AG09319 (cell line): ENCODE results near the gene EPHB1.

Experiments used
- DNase-seq: peaks from one replicate; pipeline ENCODE4 v3.0.0-alpha.2; 2010; ENCODE audit warnings: low read depth; ENCODE audit errors: extremely low read depth
- TF ChIP-seq, protein P1 (sequence below): IDR thresholded peaks from 2 replicates; pipeline ENCODE4 v1.5.1; 2011; ENCODE audit warnings: low read depth, mild to moderate bottlenecking, inconsistent platforms, low read length, moderate library complexity

Gene EPHB1

DNA sequence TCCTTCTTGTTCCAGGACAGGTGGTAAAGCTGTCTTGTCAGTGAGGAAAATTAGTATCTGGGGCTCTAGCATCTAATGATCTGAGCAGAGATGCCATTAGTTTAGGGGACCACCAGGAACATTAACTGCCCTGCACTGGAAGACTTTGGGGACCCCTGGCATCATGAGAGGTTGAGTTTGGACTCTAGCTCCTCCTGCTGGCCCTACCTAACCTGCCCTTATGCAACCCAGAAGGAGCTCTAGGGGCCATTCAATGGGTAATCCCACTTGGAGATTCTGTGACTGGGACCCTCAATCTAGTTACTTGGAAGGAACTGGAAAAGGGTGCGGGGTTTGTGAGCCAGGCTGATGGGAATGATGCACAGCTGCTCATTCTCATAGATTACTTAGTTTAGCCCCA lies 451.0 kb downstream of the EPHB1 start:
- TF ChIP-seq, protein P1, sequence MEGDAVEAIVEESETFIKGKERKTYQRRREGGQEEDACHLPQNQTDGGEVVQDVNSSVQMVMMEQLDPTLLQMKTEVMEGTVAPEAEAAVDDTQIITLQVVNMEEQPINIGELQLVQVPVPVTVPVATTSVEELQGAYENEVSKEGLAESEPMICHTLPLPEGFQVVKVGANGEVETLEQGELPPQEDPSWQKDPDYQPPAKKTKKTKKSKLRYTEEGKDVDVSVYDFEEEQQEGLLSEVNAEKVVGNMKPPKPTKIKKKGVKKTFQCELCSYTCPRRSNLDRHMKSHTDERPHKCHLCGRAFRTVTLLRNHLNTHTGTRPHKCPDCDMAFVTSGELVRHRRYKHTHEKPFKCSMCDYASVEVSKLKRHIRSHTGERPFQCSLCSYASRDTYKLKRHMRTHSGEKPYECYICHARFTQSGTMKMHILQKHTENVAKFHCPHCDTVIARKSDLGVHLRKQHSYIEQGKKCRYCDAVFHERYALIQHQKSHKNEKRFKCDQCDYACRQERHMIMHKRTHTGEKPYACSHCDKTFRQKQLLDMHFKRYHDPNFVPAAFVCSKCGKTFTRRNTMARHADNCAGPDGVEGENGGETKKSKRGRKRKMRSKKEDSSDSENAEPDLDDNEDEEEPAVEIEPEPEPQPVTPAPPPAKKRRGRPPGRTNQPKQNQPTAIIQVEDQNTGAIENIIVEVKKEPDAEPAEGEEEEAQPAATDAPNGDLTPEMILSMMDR = peak; percentile 11
- no peak for DNase-seq

DNA sequence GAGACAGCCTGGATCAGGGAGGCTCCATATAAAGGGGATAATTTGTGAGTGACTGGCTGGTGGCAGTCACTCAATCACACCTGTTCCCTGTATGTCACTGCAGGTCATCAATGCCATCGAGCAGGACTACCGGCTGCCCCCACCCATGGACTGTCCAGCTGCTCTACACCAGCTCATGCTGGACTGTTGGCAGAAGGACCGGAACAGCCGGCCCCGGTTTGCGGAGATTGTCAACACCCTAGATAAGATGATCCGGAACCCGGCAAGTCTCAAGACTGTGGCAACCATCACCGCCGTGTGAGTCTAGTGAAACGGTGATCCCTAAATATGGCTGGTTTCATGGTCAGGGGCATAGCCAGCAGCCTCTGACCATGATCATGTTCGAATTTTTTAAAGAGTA lies 453.2 kb downstream of the EPHB1 start:
- TF ChIP-seq, protein P1 = no peak
- DNase-seq = no peak

GRCh38 chr3:135249186-135249585 lies 454.1 kb downstream of the EPHB1 start:
- TF ChIP-seq, protein P1 = no peak
- DNase-seq = no peak

DNA sequence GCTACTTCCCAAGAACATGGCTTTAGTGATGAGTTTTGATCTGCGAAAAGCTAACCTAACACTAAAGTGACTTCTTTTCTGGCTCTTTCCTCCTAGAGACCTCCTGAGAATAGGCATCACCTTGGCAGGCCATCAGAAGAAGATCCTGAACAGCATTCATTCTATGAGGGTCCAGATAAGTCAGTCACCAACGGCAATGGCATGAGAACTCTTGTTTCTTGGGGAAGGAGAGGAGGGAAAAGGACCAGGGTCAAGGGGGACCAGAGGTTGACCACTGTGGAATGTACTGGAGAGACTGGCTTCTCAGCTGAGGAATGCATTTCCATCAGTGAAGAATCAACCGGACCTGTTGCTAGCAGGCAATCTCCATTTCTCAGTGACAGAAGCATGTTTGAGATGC lies 463.9 kb downstream of the EPHB1 start:
- TF ChIP-seq, protein P1 = no peak
- DNase-seq = no peak

GRCh38 chr3:135260025-135260424 lies 465.0 kb downstream of the EPHB1 start:
- no peak for DNase-seq
- TF ChIP-seq, protein P1 = no peak

DNA sequence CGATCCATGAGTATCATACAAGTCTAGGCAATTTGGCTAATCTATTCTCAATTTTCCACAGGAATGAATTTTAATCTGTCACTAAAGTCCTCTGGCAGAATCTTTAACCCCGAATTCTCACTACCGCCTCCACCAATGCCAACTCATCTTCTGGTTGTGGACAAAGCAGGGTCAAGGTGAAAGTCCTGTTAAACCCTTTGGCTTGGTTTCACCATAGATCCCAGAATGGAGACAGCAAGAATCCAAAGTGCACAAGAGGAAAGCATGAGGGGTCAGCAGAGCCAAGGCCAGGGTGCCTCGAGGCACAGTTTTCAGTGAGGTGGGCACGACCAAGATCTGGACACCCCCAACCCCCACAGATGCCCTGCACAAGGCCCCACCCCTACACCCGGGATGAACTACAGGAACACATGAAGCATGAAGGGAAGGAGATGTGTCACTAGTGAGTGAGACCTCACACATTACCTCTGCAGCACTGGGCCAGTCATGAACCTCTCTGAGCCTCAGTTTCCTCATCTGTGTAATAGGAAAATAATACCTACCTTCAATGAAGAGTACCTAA lies 466.2 kb downstream of the EPHB1 start:
- TF ChIP-seq, protein P1 = no peak
- no peak for DNase-seq

GRCh38 chr3:135261916-135262315 lies 466.9 kb downstream of the EPHB1 start:
- TF ChIP-seq, protein P1 = no peak

More at GRCh38 chr3:135261916-135262315, 466.9 kb downstream of the EPHB1 start:
- DNase-seq = no peak
